OCI-LY7 (cell line): ENCODE data around the gene FGF5. TPM values are rescaled to one million over a fixed set of nuclear protein-coding genes. Genes with fewer than 3 reads are reported as not detected.

Experiments used
- BruUV-seq: library from RNA; stranded (reverse); fragments of 400-500 nt; replicated peaks from 2 replicates; lab custom pipeline; 2021; lab: Mats Ljungman, UMichigan
- CTCF ChIA-PET: fragments of 300-600 bp; sonication (Branson Sonifier 250); formaldehyde crosslinking; loops from one replicate; lab custom pipeline; 2022; ENCODE audit warnings: antibody characterized with exemption; ENCODE audit not compliant: unreplicated experiment; lab: Charles Lee
- POLR2A ChIA-PET: fragments of 300-600 bp; sonication (Branson Sonifier 250); formaldehyde crosslinking; loops from one replicate; lab custom pipeline; 2022; ENCODE audit warnings: antibody characterized with exemption; lab: Charles Lee
- DNase-seq: peaks from one replicate; pipeline ENCODE4 v3.0.0-alpha.2; 2015; ENCODE audit warnings: low spot score
- H2AFZ ChIP-seq: fragments of 200-600 bp; sonication (generic), shearing (Covaris generic); 2 replicates; pipeline ENCODE4 v1.6.1; 2014; ENCODE audit warnings: mild to moderate bottlenecking, antibody characterized with exemption, low read length, moderate library complexity
- H3K27ac ChIP-seq: fragments of 200-600 bp; sonication (generic); 2 replicates; pipeline ENCODE4 v1.5.1; 2014; ENCODE audit warnings: mixed run types, low read depth, mild to moderate bottlenecking, moderate library complexity, low read length, inconsistent platforms; ENCODE audit not compliant: poor library complexity, severe bottlenecking
- H3K36me3 ChIP-seq: fragments of 200-600 bp; sonication (generic); 2 replicates; pipeline ENCODE4 v1.6.1; 2014; ENCODE audit warnings: mild to moderate bottlenecking, antibody characterized with exemption, low read length, moderate library complexity, mixed read lengths; ENCODE audit not compliant: insufficient read depth
- H3K4me1 ChIP-seq: fragments of 200-600 bp; sonication (generic); 2 replicates; pipeline ENCODE4 v1.5.1; 2014; ENCODE audit warnings: mild to moderate bottlenecking, low read length; ENCODE audit not compliant: insufficient read depth, poor library complexity, severe bottlenecking
- H3K4me2 ChIP-seq: fragments of 200-600 bp; sonication (generic); 2 replicates; pipeline ENCODE4 v1.6.1; 2014; ENCODE audit warnings: mild to moderate bottlenecking, low read length
- H3K4me3 ChIP-seq: fragments of 200-600 bp; sonication (generic); 2 replicates; pipeline ENCODE4 v1.5.1; 2014; ENCODE audit warnings: mild to moderate bottlenecking, low read depth, low read length; ENCODE audit not compliant: poor library complexity, severe bottlenecking
- H3K79me2 ChIP-seq: fragments of 200-600 bp; sonication (generic); 2 replicates; pipeline ENCODE4 v1.6.1; 2016; ENCODE audit warnings: low read depth, mild to moderate bottlenecking, low read length, moderate library complexity, mixed read lengths; ENCODE audit not compliant: insufficient read depth
- H3K9me2 ChIP-seq: fragments of 200-600 bp; sonication (generic); 2 replicates; pipeline ENCODE4 v1.6.1; 2016; ENCODE audit warnings: mild to moderate bottlenecking, low read length, mixed read lengths; ENCODE audit not compliant: insufficient read depth
- H3K9me3 ChIP-seq: fragments of 200-600 bp; sonication (generic); 2 replicates; pipeline ENCODE4 v1.6.1; 2014; ENCODE audit warnings: mild to moderate bottlenecking, mixed run types, low read length, mixed read lengths
- H4K20me1 ChIP-seq: fragments of 200-600 bp; sonication (generic); 2 replicates; pipeline ENCODE4 v1.6.1; 2014; ENCODE audit warnings: mild to moderate bottlenecking, antibody characterized with exemption, low read length, moderate library complexity, mixed read lengths; ENCODE audit not compliant: insufficient read depth
- EZH2phosphoT487 ChIP-seq: fragments of 200-600 bp; sonication (generic); IDR thresholded peaks from 2 replicates; pipeline ENCODE4 v1.6.1; 2018; ENCODE audit warnings: low read depth, borderline replicate concordance, mild to moderate bottlenecking, mixed run types, antibody characterized with exemption, low read length, moderate library complexity, mixed read lengths
- intact Hi-C: fragments of 100-400 bp; cut with micrococcal nuclease; formaldehyde crosslinking; loops from one replicate; pipeline ENCODE4 v1.10.0; 2022; ENCODE audit not compliant: unreplicated experiment
- total RNA-seq, 2 experiments: library from RNA; depleted of rRNA in 1 of 2; stranded (reverse); fragments of >200 nt in 1 of 2; shearing (Covaris generic) in 1 of 2; gene quantifications; 2 replicates each; pipeline ENCODE4 v1.2.3, GENCODE V29; 2014 to 2022
- TF ChIP-seq, protein P1 (sequence below): fragments of 200-600 bp; sonication (generic); conservative IDR thresholded peaks from 2 replicates; pipeline ENCODE4 v1.5.1; 2014; ENCODE audit warnings: mild to moderate bottlenecking, antibody characterized with exemption, low read length, moderate library complexity, mixed read lengths

Gene FGF5
- total RNA-seq, 2 experiments from 2014 or later = 0.06 TPM; not detected in 1

GRCh38 chr4:80259012-80259411 is 7.5 kb upstream of the FGF5 start:
- intact Hi-C loops = no loop called here
- POLR2A ChIA-PET = interaction anchor here (0.7 to 1.0 kb wide), 2 partner anchors 10 to 11 kb away, joined by 3 to 9 read pairs; no protein-coding TSS in a partner anchor
- CTCF ChIA-PET = no interaction called here

DNA sequence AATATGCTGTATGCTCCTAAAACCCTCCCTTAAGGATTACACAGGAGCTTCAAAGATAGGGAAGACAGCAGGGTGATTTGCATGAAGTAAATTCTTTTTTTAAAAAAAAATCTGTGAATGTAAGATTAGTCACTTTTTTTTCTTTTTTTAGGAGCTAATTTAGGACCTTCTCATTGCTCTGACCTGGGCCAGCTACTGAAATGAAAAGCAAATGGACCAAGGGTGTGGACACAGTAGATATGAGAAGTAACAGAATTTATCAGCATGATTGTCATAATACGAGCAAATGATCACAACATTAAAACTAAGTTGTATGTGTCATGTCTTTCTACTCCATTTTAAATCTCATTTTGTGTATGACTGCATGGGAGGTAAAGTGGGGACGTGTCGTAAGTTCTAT is 6.6 kb upstream of the FGF5 start:
- Histone ChIP-seq H3K79me2 (no peaks in the 10 kb centered on the region), H3K9me3 (no peaks in the 10 kb centered on the region), H3K4me2 (no peak overlapping the region), H2AFZ (no peak overlapping the region), H3K4me3 (no peak overlapping the region), H3K27ac (no peak overlapping the region), H3K4me1 (no peaks in the 10 kb centered on the region), H4K20me1 (no peaks in the 10 kb centered on the region), H3K9me2 (no peaks in the 10 kb centered on the region), H3K36me3 (no peaks in the 10 kb centered on the region)
- DNase-seq = no peak
- no TSS peak for BruUV-seq
- ChIA-PET CTCF (no interaction called here), POLR2A (interaction anchor here (0.7 to 0.8 kb wide), 2 partner anchors 11 to 20 kb away, joined by 3 read pairs; no protein-coding TSS in a partner anchor)
- TF ChIP-seq EZH2phosphoT487 = no peak
- TF ChIP-seq, protein P1, sequence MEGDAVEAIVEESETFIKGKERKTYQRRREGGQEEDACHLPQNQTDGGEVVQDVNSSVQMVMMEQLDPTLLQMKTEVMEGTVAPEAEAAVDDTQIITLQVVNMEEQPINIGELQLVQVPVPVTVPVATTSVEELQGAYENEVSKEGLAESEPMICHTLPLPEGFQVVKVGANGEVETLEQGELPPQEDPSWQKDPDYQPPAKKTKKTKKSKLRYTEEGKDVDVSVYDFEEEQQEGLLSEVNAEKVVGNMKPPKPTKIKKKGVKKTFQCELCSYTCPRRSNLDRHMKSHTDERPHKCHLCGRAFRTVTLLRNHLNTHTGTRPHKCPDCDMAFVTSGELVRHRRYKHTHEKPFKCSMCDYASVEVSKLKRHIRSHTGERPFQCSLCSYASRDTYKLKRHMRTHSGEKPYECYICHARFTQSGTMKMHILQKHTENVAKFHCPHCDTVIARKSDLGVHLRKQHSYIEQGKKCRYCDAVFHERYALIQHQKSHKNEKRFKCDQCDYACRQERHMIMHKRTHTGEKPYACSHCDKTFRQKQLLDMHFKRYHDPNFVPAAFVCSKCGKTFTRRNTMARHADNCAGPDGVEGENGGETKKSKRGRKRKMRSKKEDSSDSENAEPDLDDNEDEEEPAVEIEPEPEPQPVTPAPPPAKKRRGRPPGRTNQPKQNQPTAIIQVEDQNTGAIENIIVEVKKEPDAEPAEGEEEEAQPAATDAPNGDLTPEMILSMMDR = no peak
- intact Hi-C loops = no loop called here

More at GRCh38 chr4:80259012-80259411, 7.5 kb upstream of the FGF5 start:
- H4K20me1 ChIP-seq = no peaks in the 10 kb centered on the region
- H3K36me3 ChIP-seq = no peaks in the 10 kb centered on the region
- no peaks in the 10 kb centered on the region for H3K9me3 ChIP-seq
- TF ChIP-seq EZH2phosphoT487 = no peak
- TF ChIP-seq, protein P1 = no peak
- H3K4me1 ChIP-seq = no peaks in the 10 kb centered on the region
- no peak overlapping the region for H3K27ac ChIP-seq
- no peak overlapping the region for H2AFZ ChIP-seq
- H3K9me2 ChIP-seq = no peaks in the 10 kb centered on the region
- BruUV-seq = no TSS peak
- no peak overlapping the region for H3K4me3 ChIP-seq
- H3K79me2 ChIP-seq = no peaks in the 10 kb centered on the region
- H3K4me2 ChIP-seq = no peak overlapping the region
- no peak for DNase-seq

- no peaks in the 10 kb centered on the region for H3K79me2 ChIP-seq
- H3K4me2 ChIP-seq = no peak overlapping the region
- DNase-seq = no peak
- H4K20me1 ChIP-seq = no peaks in the 10 kb centered on the region
- no peak overlapping the region for H3K27ac ChIP-seq
- H3K4me3 ChIP-seq = no peak overlapping the region
- intact Hi-C loops = no loop called here
- CTCF ChIA-PET = no interaction called here
- TF ChIP-seq, protein P1 = no peak
- TF ChIP-seq EZH2phosphoT487 = no peak
- no peak overlapping the region for H2AFZ ChIP-seq
- no peaks in the 10 kb centered on the region for H3K36me3 ChIP-seq
- H3K9me3 ChIP-seq = no peaks in the 10 kb centered on the region
- no peaks in the 10 kb centered on the region for H3K4me1 ChIP-seq
- POLR2A ChIA-PET = no interaction called here
- no TSS peak for BruUV-seq
- H3K9me2 ChIP-seq = no peaks in the 10 kb centered on the region
These were observed 4.4 kb upstream of the FGF5 start for GRCh38 chr4:80261989-80262600.
